Dendritic cell treated with granulocyte-macrophage colony-stimulating factor and Interleukin-4, amounts not matched to agents 40 ng/mL and 50 ng/mL, for 4 days (primary cell): ENCODE results near the gene CPT1B.
"Not testable (repeated sequence)": the region's sequence is repeated elsewhere in the genome, so short reads cannot be mapped to it uniquely, and the experiment has no call there.

ENCODE experiments used
- H3K27ac Mint-ChIP-seq: one replicate; pipeline ENCODE4 v1.8.0; 2022; ENCODE audit warnings: mild to moderate bottlenecking, mixed read lengths
- H3K27me3 Mint-ChIP-seq: one replicate; pipeline ENCODE4 v1.8.0; 2022; ENCODE audit warnings: mild to moderate bottlenecking, mixed read lengths
- H3K36me3 Mint-ChIP-seq: one replicate; pipeline ENCODE4 v1.8.0; 2022; ENCODE audit warnings: low read depth, mixed read lengths
- H3K4me1 Mint-ChIP-seq: one replicate; pipeline ENCODE4 v1.8.0; 2022; ENCODE audit warnings: low read depth, mixed read lengths
- H3K4me3 Mint-ChIP-seq: one replicate; pipeline ENCODE4 v1.8.0; 2022; ENCODE audit warnings: mild to moderate bottlenecking, moderate library complexity, mixed read lengths
- H3K9me3 Mint-ChIP-seq: one replicate; pipeline ENCODE4 v1.8.0; 2022; ENCODE audit warnings: mixed read lengths
- intact Hi-C: fragments of 100-400 bp; cut with micrococcal nuclease; formaldehyde crosslinking; loops from one replicate; pipeline ENCODE4 v1.15.0; 2022

The CPT1B gene

DNA sequence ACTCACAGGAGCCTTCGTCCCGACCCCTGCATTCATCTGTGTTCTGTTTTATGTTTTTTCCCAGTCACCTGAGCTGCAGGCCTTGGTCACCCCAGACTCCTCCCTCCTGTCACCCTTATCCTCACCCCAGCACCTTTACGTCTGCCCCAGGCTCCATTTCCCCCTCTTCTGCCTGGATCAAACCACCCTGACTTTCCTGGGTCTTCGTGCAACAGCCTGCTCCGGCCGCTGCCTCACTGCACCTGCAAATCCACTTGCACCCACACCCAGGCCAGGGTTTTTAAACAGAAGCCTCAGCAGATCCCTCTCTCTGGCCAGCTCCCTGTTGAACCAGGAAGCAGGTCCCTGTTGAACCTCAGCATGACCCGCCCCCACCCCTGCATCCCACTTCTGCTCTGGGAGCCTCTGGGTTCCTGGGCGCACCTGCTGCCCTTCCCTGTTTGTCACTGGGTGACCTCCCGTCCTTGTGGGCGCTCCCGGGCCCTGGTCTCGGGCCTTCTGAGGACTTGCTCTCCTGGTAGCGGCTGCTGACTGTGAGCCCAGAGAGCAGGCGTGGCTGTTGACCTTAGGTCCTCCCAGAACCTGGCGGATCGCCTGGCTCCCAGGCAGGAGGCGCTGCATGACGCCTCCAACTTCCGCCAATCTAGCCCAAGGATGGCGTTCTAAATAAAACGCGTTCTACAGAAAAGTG is 35.2 kb upstream of the CPT1B start:
- Mint-ChIP-seq H3K27me3 (peaks cover 54% of the 10 kb centered on the region), H3K9me3 (no peaks in the 10 kb centered on the region), H3K36me3 (no peaks in the 10 kb centered on the region), H3K4me1 (peaks cover 21% of the 10 kb centered on the region), H3K27ac (peak overlapping the region; percentile 11), H3K4me3 (peak overlapping the region; percentile 31)
- intact Hi-C loops: no loop called here

DNA sequence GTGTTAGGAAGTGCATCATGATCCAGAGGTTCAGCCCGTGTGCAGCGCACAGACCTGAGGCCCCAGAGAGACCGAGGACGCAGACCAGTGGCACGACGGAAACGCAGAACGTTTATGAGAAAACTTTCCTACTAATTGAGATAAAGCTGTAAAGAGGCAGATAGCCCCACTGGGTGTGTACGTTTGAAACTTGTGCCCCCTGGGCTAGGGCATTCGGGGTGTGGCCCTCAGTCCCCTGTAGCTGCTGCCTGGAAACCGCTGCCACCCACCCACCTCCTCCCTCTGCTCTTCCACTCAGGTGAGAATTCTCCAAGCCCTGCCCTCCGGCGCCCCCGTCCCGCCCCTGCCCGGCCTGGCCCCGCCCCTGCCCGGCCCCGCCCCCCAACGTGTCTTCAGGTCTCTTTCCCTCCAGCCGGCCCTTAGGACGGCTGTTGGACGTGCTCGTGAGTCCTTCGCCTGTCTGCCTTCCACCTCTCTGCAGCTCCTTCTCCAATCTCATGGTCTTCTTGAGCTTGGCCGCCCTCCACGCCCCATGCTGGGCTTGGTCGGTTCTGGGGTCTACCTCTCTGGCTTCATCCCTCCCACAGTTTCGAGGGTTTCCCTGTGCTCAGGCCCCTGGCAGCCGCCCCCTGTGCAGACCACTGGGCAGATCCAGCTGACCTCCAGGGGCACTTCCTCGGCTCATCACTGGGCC is 34.4 kb upstream of the CPT1B start:
- Mint-ChIP-seq H3K27ac (peak overlapping the region; percentile 11), H3K4me3 (no peak overlapping the region), H3K27me3 (peaks cover 59% of the 10 kb centered on the region), H3K4me1 (peaks cover 21% of the 10 kb centered on the region), H3K36me3 (no peaks in the 10 kb centered on the region), H3K9me3 (no peaks in the 10 kb centered on the region)
- intact Hi-C loops: no loop called here

DNA sequence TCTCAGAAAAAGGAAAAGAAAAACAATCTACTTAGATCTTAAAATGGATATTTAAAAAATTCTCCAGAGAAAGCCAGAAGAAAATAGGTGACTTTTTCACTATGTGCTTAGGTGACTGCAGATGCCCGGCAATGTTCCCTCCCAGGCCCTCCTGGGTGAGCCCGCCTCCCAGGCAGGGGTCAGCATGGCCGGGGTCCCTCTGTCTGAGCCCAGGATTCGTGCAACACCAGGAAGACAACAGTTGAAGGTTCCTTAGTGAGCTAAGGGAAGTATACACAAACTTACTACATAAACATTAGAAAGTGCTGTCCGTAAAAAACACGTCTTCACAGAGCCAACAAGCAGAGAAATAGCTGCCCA is 33.9 kb upstream of the CPT1B start:
- Mint-ChIP-seq H3K4me3 (no peak overlapping the region), H3K27me3 (peaks cover 65% of the 10 kb centered on the region), H3K9me3 (no peaks in the 10 kb centered on the region)

DNA sequence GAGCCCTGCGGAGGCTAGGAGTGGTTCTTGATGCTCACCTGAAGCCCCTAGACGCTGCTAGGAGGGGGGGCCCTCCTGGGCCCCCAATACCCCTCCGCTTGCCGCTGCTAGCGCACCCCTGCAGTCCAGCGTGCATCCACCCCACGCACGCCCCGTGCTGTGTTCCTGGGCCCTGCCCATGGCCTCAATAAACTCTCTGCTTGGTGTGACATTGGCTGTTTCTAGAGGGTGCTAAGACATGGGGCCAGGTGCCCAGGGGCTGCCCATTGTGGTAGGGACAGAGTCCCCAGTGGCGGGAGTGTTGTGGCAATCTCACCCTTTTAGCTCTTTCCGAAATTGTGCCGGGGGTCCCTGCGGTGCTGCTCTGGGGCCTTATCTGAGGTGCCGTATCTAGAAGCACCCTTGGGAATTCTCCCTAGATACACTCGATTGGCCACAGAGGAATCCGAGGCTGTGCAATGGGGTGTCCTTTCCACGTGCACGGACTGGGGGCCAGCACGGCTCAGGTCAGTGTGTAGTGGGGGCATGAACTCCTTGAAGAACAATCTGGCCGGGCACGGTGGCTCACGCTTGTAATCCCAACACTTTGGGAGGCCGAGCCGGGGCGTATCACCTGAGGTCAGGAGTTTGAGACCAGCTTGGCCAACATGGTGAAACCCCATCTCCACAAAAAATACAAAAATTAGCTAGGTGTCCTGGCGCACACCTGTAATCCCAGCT is 33.3 kb upstream of the CPT1B start:
- Mint-ChIP-seq H3K36me3 (no peaks in the 10 kb centered on the region), H3K4me3 (no peak overlapping the region), H3K9me3 (no peaks in the 10 kb centered on the region), H3K4me1 (peaks cover 21% of the 10 kb centered on the region), H3K27ac (no peak overlapping the region), H3K27me3 (peaks cover 71% of the 10 kb centered on the region)
- intact Hi-C loops: no loop called here

More for the DNA sequence above, 33.9 kb upstream of the CPT1B start:
- no peak overlapping the region for H3K27ac Mint-ChIP-seq
- peaks cover 21% of the 10 kb centered on the region for H3K4me1 Mint-ChIP-seq
- no peaks in the 10 kb centered on the region for H3K36me3 Mint-ChIP-seq
- intact Hi-C loops: no loop called here

DNA sequence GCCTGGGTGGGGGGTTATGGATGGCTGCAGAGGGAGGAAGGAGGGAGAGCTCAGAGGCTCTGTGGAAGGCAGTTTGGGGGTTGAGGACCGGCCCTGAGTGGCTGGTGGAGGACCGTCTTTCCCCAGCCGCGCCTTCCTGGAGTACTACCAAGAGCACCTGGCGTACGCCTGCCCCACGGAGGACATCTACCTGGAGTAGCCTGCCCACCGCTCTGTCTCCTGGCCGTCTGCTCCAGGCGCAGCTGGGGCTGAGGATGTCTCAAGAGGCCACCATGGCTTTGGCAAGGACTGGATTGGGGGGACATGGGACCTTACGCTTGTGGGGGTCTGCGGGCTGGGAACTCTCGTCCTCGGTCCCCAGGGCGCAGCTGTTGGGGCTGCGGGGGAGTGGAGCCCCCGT is 32.4 kb upstream of the CPT1B start:
- H3K27me3 Mint-ChIP-seq: peaks cover 80% of the 10 kb centered on the region

DNA sequence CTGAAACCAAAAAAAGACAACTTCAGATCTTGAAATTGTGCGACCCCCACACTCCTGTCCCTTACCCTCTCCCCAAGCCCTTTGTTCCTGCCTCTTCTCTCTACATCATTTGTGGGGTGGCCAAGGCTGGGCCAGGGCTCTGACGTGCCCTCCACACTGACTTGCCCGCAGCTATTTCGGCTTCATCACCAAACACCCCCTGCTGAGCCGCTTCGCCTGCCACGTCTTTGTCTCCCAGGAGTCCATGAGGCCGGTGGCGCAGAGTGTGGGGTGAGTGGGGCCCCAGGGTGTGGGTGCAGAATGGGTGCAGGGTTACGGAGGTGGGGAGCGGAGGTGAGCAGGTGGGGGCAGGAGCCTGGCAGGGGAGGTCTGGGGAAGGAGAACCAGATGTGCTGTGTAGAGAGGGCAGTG is 31.8 kb upstream of the CPT1B start:
- Mint-ChIP-seq H3K36me3 (no peaks in the 10 kb centered on the region), H3K9me3 (no peaks in the 10 kb centered on the region), H3K4me3 (no peak overlapping the region), H3K27me3 (peaks cover 82% of the 10 kb centered on the region), H3K4me1 (peaks cover 21% of the 10 kb centered on the region), H3K27ac (no peak overlapping the region)
- intact Hi-C loops: no loop called here

More for the DNA sequence above, 32.4 kb upstream of the CPT1B start:
- intact Hi-C loops: no loop called here
- Mint-ChIP-seq H3K27ac (no peak overlapping the region), H3K4me3 (no peak overlapping the region), H3K36me3 (no peaks in the 10 kb centered on the region), H3K9me3 (no peaks in the 10 kb centered on the region), H3K4me1 (peaks cover 21% of the 10 kb centered on the region)

DNA sequence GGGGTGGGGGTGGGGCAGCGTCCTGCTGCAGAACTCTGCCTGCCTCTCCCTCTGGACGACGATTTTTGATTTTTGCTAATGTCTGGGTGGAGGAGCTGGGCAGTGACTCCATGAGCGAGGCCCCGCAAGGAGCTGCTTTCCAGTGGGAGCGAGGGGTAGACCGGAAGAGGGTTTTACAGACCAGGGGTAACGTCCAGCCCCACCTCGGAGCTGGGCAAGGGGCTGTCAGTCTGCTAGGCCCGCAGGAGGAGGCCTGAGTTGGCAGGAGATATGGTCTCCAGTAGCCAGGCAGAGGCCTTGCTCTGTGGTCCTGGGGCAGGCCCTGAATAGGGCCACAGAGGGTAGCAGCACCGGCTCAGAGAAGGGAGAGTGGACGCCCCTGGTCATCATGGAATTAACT is 31.4 kb upstream of the CPT1B start:
- no peak overlapping the region for H3K27ac Mint-ChIP-seq
- no peaks in the 10 kb centered on the region for H3K9me3 Mint-ChIP-seq
- intact Hi-C loops: no loop called here
- no peaks in the 10 kb centered on the region for H3K36me3 Mint-ChIP-seq
- no peak overlapping the region for H3K4me3 Mint-ChIP-seq
- H3K27me3 Mint-ChIP-seq: peaks cover 86% of the 10 kb centered on the region
- H3K4me1 Mint-ChIP-seq: peaks cover 21% of the 10 kb centered on the region

DNA sequence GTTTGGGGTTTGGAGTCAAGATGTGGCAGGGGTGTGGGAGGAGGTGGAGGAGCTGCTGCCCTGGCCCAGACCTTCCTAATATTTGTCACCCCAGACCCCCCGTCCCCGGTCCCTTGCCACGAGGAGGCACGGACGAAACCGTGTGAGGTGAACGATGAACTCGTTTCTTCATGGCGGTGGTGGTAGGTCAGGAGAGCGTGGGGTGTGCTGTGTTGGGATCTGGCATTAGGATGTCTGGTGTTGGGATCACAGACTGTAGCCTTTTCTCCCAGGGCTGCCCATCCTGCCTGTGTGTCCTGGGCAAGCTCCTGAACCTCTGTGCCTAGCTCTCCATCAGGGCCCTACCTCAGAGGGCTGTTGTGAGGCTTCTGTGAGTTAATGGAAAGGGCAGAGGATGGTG is 30.8 kb upstream of the CPT1B start:
- H3K27me3 Mint-ChIP-seq: peaks cover 88% of the 10 kb centered on the region
- H3K9me3 Mint-ChIP-seq: no peaks in the 10 kb centered on the region
- no peak overlapping the region for H3K4me3 Mint-ChIP-seq
- H3K36me3 Mint-ChIP-seq: no peaks in the 10 kb centered on the region
- no peak overlapping the region for H3K27ac Mint-ChIP-seq
- intact Hi-C loops: no loop called here
- peaks cover 16% of the 10 kb centered on the region for H3K4me1 Mint-ChIP-seq

DNA sequence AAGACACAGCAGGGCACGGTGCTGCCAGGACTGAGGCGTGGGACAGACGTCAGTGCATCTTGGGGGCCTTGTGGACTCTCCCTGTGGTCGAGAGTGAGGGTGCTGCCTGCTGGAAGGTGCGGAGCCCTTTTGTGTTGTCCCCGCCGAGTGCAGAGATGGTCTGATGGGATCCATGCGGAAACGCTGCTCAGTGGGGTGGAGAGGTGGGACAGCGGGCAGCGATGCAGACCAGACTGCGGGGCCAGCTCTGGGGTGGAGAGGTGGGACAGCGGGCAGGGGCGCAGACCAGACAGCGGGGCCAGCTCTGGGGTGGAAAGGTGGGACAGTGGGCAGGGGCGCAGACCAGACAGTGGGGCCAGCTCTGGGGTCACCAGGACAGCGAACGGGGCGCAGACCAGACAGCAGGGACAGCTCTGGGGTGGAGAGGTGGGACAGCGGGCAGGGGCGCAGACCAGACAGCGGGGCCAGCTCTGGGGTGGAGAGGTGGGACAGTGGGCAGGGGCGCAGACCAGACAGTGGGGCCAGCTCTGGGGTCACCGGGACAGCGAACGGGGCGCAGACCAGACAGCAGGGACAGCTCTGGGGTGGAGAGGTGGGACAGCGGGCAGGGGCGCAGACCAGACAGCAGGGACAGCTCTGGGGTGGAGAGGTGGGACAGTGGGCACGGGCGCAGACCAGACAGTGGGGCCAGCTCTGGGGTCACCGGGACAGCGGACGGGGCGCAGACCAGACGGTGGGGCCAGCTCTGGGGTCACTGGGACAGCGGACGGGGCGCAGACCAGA is 30.0 kb upstream of the CPT1B start:
- H3K27me3 Mint-ChIP-seq: peaks cover 89% of the 10 kb centered on the region
- H3K36me3 Mint-ChIP-seq, H3K4me1 Mint-ChIP-seq, H3K4me3 Mint-ChIP-seq, intact Hi-C loops, H3K9me3 Mint-ChIP-seq, H3K27ac Mint-ChIP-seq: not testable (repeated sequence)

DNA sequence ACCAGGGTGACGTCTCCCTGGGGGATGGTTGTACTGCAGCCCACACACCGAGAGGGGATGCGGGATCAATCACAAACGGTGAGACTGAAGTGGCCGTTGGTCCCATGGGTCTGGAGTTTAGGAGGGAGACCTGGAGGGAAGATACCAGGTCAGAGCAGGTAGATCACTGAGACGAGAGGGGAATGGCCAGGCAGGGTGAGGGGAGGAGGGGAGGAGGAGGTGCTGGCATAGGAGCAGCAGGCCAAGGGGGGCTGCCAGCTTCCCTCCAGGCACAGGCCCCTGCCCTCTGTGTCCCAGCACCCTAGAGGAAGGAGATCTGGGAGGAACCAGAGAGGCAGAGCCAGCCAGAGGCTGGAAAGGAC is 29.4 kb upstream of the CPT1B start:
- peaks cover 4% of the 10 kb centered on the region for H3K4me1 Mint-ChIP-seq
- H3K36me3 Mint-ChIP-seq: no peaks in the 10 kb centered on the region
- H3K27me3 Mint-ChIP-seq: peaks cover 90% of the 10 kb centered on the region
- intact Hi-C loops: no loop called here
- no peaks in the 10 kb centered on the region for H3K9me3 Mint-ChIP-seq
- no peak overlapping the region for H3K27ac Mint-ChIP-seq
- no peak overlapping the region for H3K4me3 Mint-ChIP-seq

DNA sequence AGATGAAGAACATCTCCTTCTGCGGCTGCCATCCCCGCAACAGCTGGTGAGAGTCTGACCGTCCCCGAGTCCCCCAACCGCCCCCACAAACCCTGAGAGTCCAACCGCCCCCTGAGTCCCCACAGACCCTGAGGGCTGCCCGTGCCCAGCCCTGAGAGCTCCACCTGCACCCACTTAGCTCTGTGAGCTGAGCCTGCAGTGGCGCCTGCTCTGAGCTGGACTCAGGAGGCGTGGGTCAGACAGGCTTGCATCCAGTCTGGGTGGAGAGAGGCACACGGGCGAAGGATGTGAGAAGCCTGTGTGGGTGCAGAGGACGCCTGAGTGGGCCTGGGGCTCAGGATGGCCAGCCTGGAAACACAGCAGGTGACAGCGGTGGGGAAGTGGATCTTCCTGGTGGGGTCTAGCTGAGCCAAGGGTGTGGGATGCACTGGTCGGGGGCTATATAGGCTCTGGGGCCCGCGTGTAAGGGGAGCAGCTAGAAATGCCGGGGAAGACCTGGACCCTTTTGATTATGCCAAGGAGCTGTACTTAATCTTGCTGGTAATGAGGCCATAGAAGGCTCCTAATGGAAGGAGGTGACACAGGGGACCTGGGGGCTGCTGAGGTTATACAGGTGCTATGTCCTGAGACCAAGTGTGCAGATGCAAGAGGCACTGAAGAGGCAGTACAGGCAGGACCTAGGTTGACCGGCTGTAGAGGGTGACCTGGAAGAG is 28.9 kb upstream of the CPT1B start:
- Mint-ChIP-seq H3K9me3 (no peaks in the 10 kb centered on the region), H3K4me3 (no peak overlapping the region), H3K27me3 (peaks cover 90% of the 10 kb centered on the region), H3K36me3 (no peaks in the 10 kb centered on the region), H3K27ac (no peak overlapping the region), H3K4me1 (no peaks in the 10 kb centered on the region)
- intact Hi-C loops: no loop called here

DNA sequence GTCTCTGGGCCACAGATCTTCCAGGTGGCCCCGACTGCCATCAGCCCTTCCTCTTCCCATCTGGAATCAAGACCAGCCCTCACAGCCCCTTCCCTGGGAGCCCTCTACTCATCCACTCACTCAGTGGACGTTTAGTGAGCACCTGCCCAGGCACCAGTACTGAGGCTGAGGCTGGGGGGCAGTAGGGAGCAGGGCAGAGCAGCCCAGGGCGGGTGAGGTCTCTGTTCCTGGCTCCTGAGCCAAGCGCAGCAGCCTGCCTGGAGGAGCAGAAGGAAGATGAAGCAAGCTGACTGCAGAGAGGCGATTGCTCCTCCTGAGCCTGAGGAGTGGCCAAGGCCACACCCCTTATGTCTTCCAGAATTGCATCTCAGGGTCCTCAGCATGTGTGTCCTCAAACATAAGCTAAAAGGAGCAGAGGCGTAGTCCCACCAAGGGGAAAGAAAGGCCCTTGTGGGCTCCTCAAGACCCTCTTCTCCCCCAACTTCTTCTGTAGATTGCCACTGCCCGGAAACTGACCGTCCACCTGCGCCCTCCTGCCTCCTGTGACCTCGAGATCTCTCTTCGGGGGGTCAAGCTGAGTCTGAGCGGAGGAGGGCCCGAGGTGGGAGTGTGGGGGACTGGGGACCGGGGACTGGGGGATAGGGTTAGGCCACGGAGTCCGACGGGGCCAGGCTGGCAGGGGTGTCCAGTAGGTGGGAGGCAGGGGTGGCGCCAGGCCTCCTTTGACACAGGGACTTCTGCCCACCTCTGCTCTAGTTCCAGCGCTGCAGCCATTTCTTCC is 28.1 kb upstream of the CPT1B start:
- Mint-ChIP-seq H3K27ac (no peak overlapping the region), H3K9me3 (no peaks in the 10 kb centered on the region), H3K4me3 (no peak overlapping the region), H3K36me3 (no peaks in the 10 kb centered on the region), H3K4me1 (no peaks in the 10 kb centered on the region), H3K27me3 (peaks cover 91% of the 10 kb centered on the region)
- intact Hi-C loops: no loop called here

DNA sequence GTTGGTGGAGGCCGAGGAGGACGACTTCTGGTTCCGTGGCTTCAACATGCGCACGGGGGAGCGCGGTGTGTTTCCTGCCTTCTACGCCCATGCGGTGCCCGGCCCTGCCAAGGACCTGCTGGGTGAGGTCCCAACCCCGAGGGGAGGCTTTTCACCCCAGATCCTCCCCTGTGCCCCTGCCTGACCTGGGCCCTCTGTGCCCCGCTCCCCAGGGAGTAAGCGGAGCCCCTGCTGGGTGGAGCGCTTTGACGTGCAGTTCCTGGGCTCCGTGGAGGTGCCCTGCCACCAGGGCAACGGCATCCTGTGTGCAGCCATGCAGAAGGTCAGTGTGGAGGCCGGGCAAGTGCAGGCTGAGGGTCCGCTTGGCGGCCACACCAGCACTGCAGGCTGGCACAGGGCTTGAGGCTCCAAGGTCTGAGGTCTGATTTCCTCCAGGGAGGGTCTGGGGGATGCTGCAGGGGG is 27.4 kb upstream of the CPT1B start:
- no peaks in the 10 kb centered on the region for H3K4me1 Mint-ChIP-seq
- intact Hi-C loops: no loop called here

More for the DNA sequence above, 27.4 kb upstream of the CPT1B start:
- Mint-ChIP-seq H3K36me3 (no peaks in the 10 kb centered on the region), H3K9me3 (no peaks in the 10 kb centered on the region), H3K27me3 (peaks cover 90% of the 10 kb centered on the region), H3K27ac (no peak overlapping the region), H3K4me3 (no peak overlapping the region)
